GM12878 (cell line): ENCODE data around the gene PRORP. TPM values are rescaled to one million over a fixed set of nuclear protein-coding genes. Genes with fewer than 3 reads are reported as not detected.

Experiments used
- ATAC-seq: fragments of 200-7000 bp; cut with Tn5 transposase; 3 replicates; pipeline ENCODE4 v1.9.1; 2020; ENCODE audit warnings: mild to moderate bottlenecking, moderate library complexity
- BruUV-seq: library from RNA; stranded (reverse); fragments of 400-500 nt; replicated peaks from 2 replicates; lab custom pipeline; 2021; lab: Mats Ljungman, UMichigan
- CTCF ChIA-PET: fragments of 300-600 bp; sonication (Branson Sonifier 250); formaldehyde crosslinking; extraction: SDS; loops from one replicate; lab custom pipeline; 2021; ENCODE audit warnings: inconsistent platforms; lab: Yijun Ruan, JAX
- POLR2A ChIA-PET: fragments of 350-600 bp; formaldehyde crosslinking; extraction: SDS; loops from one replicate; lab custom pipeline; 2021; ENCODE audit warnings: inconsistent platforms; lab: Charles Lee
- RAD21 ChIA-PET: fragments of 300-600 bp; sonication (Branson Sonifier 250); formaldehyde crosslinking; loops from one replicate; lab custom pipeline; 2023; ENCODE audit warnings: antibody characterized with exemption; ENCODE audit not compliant: unreplicated experiment; lab: Charles Lee
- SMC1A ChIA-PET: fragments of 300-600 bp; sonication (Branson Sonifier 250); formaldehyde crosslinking; loops from one replicate; lab custom pipeline; 2023; ENCODE audit not compliant: unreplicated experiment, uncharacterized antibody; lab: Charles Lee
- DNase-seq: peaks from one replicate; pipeline ENCODE4 v3.0.0-alpha.2; 2011; ENCODE audit warnings: low read depth, low spot score
- FAIRE-seq: peaks from 3 replicates; lab custom pipeline; 2011; peaks lifted over from hg19 to GRCh38; lab: Jason Lieb, UNC
- H2AFZ ChIP-seq: 2 replicates; pipeline ENCODE4 v1.6.0; 2011; ENCODE audit warnings: low read depth, low read length, control low read depth; ENCODE audit not compliant: control insufficient read depth
- H3K27ac ChIP-seq: 2 replicates; pipeline ENCODE4 v1.5.1; 2011; ENCODE audit warnings: control low read depth; ENCODE audit not compliant: control insufficient read depth, insufficient read depth
- H3K27me3 ChIP-seq, 2 experiments: replicated peaks in 1 of 2; 2 replicates each; pipeline versions ENCODE4 v1.6.0 to v1.6.1; 2011; ENCODE audit warnings: low read length in 1 of 2; ENCODE audit not compliant: control insufficient read depth in 2 of 2, insufficient read depth in 2 of 2
- H3K36me3 ChIP-seq, 2 experiments: 2 replicates each; pipeline ENCODE4 v1.5.1; 2011; ENCODE audit warnings: low read length in 1 of 2; ENCODE audit not compliant: control insufficient read depth in 2 of 2, insufficient read depth in 2 of 2
- H3K4me1 ChIP-seq: 2 replicates; pipeline ENCODE4 v1.6.1; 2011; ENCODE audit warnings: mild to moderate bottlenecking, low read length, moderate library complexity, mixed read lengths; ENCODE audit not compliant: control insufficient read depth, insufficient read depth
- H3K4me2 ChIP-seq: 2 replicates; pipeline ENCODE4 v1.6.0; 2011; ENCODE audit warnings: control low read depth; ENCODE audit not compliant: control insufficient read depth, insufficient read depth
- H3K4me3 ChIP-seq: fragments of 200-600 bp; sonication (generic); 2 replicates; pipeline ENCODE4 v1.5.1; 2016
- H3K79me2 ChIP-seq: 2 replicates; pipeline ENCODE4 v1.6.0; 2011; ENCODE audit warnings: low read length; ENCODE audit not compliant: control insufficient read depth, insufficient read depth
- H3K9ac ChIP-seq: 2 replicates; pipeline ENCODE4 v1.8.0; 2011; ENCODE audit warnings: low read length, control low read depth, mixed read lengths; ENCODE audit not compliant: control insufficient read depth, insufficient read depth
- H3K9me3 ChIP-seq: replicated peaks from 3 replicates; pipeline ENCODE4 v1.5.1; 2011; ENCODE audit warnings: mild to moderate bottlenecking, low read length; ENCODE audit not compliant: control insufficient read depth, insufficient read depth
- H4K20me1 ChIP-seq: 2 replicates; pipeline ENCODE4 v1.6.0; 2011; ENCODE audit not compliant: control insufficient read depth, insufficient read depth
- BMI1 ChIP-seq: fragments of 450-650 bp; IDR thresholded peaks from 2 replicates; pipeline ENCODE4 v1.6.1; 2016; ENCODE audit warnings: mild to moderate bottlenecking, moderate library complexity, borderline replicate concordance
- DPF2 ChIP-seq: fragments of 450-650 bp; IDR thresholded peaks from 2 replicates; pipeline ENCODE4 v1.6.1; 2017; ENCODE audit warnings: mild to moderate bottlenecking
- E2F8 ChIP-seq: fragments of 450-650 bp; IDR thresholded peaks from 2 replicates; pipeline ENCODE4 v1.6.1; 2018; ENCODE audit warnings: mild to moderate bottlenecking, low read depth, moderate library complexity; ENCODE audit not compliant: partially characterized antibody
- HDGF ChIP-seq: fragments of 450-650 bp; IDR thresholded peaks from 2 replicates; pipeline ENCODE4 v1.6.1; 2016; ENCODE audit warnings: antibody characterized with exemption
- IRF3 ChIP-seq: fragments of 450-650 bp; IDR thresholded peaks from 2 replicates; pipeline ENCODE4 v1.6.1; 2014; ENCODE audit warnings: mild to moderate bottlenecking
- JUNB ChIP-seq: IDR thresholded peaks from 2 replicates; pipeline ENCODE4 v1.6.1; 2016; ENCODE audit warnings: antibody characterized with exemption, mild to moderate bottlenecking
- KDM1A ChIP-seq: fragments of 200-600 bp; sonication (generic); IDR thresholded peaks from 2 replicates; pipeline ENCODE4 v1.6.1; 2016; ENCODE audit warnings: borderline replicate concordance
- NRF1 ChIP-seq: conservative IDR thresholded peaks from 2 replicates; pipeline ENCODE4 v1.6.1; 2011; ENCODE audit warnings: mild to moderate bottlenecking, low read depth, low read length, improper control_type of control experiment
- PBX3 ChIP-seq: IDR thresholded peaks from 2 replicates; pipeline ENCODE4 v1.6.1; 2011; ENCODE audit warnings: mild to moderate bottlenecking, low read depth, low read length, moderate library complexity; ENCODE audit not compliant: insufficient replicate concordance
- POLR2AphosphoS2 ChIP-seq: IDR thresholded peaks from 2 replicates; pipeline ENCODE4 v1.6.1; 2011; ENCODE audit warnings: low read depth, mild to moderate bottlenecking, low read length, improper control_type of control experiment, moderate library complexity
- POLR2AphosphoS5 ChIP-seq: IDR thresholded peaks from 2 replicates; pipeline ENCODE4 v1.6.1; 2011; ENCODE audit warnings: mild to moderate bottlenecking, low read length, inconsistent platforms
- RAD51 ChIP-seq: fragments of 450-650 bp; IDR thresholded peaks from 2 replicates; pipeline ENCODE4 v1.6.1; 2016; ENCODE audit warnings: moderate library complexity, mild to moderate bottlenecking, inconsistent platforms
- ZBTB40 ChIP-seq: fragments of 450-650 bp; IDR thresholded peaks from 2 replicates; pipeline ENCODE4 v1.6.1; 2016; ENCODE audit warnings: mild to moderate bottlenecking, moderate library complexity, borderline replicate concordance
- WGBS: methylation state at CpG from one replicate; pipeline ENCODE4 v1.1.6; 2016; ENCODE audit warnings: low lambda C conversion rate; ENCODE audit not compliant: insufficient replicate concordance, insufficient coverage; ENCODE audit errors: missing lambda C conversion rate; 5-methylcytosine and 5-hydroxymethylcytosine counted together
- in situ Hi-C: fragments of 300-500 bp; cut with MboI; formaldehyde crosslinking; loops from 9 replicates; pipeline ENCODE4 v1.14.3; 2018; ENCODE audit warnings: mixed read lengths
- intact Hi-C: fragments of 100-400 bp; cut with micrococcal nuclease; formaldehyde crosslinking; loops from one replicate; pipeline ENCODE4 v1.14.2; 2022; ENCODE audit not compliant: unreplicated experiment
- polyA plus RNA-seq, 11 experiments: library from polyadenylated mRNA; depleted of rRNA in 4 of 11; unstranded in 6 of 11; stranded (reverse) in 5 of 11; fragments of >200 nt; fragmentation: Nextera tagmentation in 4 of 11; fragmentation: Illumina TruSeq in 1 of 11; extraction: Ambion mirVana in 4 of 11; extraction: Trizol in 1 of 11; gene quantifications; 1 replicate in 1 of 11; 2 replicates in 10 of 11; pipeline versions ENCODE4 v1.2.1 to v1.2.3, GENCODE V29; 2011 to 2016; ENCODE audit warnings: inconsistent platforms in 2 of 11, missing spikeins in 2 of 11, low read depth in 1 of 11
- total RNA-seq, 4 experiments: library from RNA; depleted of rRNA in 3 of 4; stranded (reverse); fragments of >200 nt in 3 of 4; fragmentation: Illumina TruSeq in 1 of 4; extraction: Trizol in 1 of 4; gene quantifications; 2 replicates each; pipeline versions ENCODE4 v1.2.1 to v1.2.3, GENCODE V29; 2013 to 2021

The PRORP gene
- total and polyA plus RNA-seq, 10 of the 15 experiments (the other 5 are each of a cell fraction or from before 2014, with no cell fraction given), result 38.8 to 61.3 (median 46.7) TPM

- no peak for TF ChIP-seq IRF3
- TF ChIP-seq POLR2AphosphoS2, result no peak
- TF ChIP-seq, all 136 proteins: peak for 0
Observed at GRCh38 chr14:35163384-35163783, 41.0 kb downstream of the PRORP start (continued).

- H3K4me2 ChIP-seq, result no peak overlapping the region
- intact Hi-C loops, result loop anchor here (5.0 kb wide), 1 partner anchor 127 kb away; the partner anchor contains the start of gene PSMA6
- no peak for DNase-seq
- ChIA-PET CTCF (no interaction called here), SMC1A (interaction anchor here (0.6 to 1.5 kb wide), 2 partner anchors 10 to 241 kb away, joined by 3 read pairs; no protein-coding TSS in a partner anchor), POLR2A (no interaction called here), RAD21 (interaction anchor here (1.6 kb wide), 1 partner anchor 251 kb away, joined by 5 read pairs; no protein-coding TSS in a partner anchor)
- peaks cover 1% of the 10 kb centered on the region; the same call in 1 of the 2 replicates for H3K79me2 ChIP-seq
- H3K36me3 ChIP-seq, result 0 out of 4 replicates have a peak, but pooled peaks cover 0 to 5% of the 10 kb centered on the region in 2 experiments
- no peak overlapping the region for H3K9ac ChIP-seq
- H3K9me3 ChIP-seq, result peaks cover 3% of the 10 kb centered on the region; the same call in 1 of the 3 replicates
- no peak overlapping the region for H3K27ac ChIP-seq
- no peaks in the 10 kb centered on the region for H3K27me3 ChIP-seq
- no peak overlapping the region for H3K4me3 ChIP-seq
- TF ChIP-seq NRF1, result no peak
- TF ChIP-seq KDM1A, result no peak
- no peak for TF ChIP-seq ZBTB40
- TF ChIP-seq PBX3, result no peak
- no peak for TF ChIP-seq JUNB
- no peak for TF ChIP-seq HDGF
- TF ChIP-seq E2F8, result no peak
- TF ChIP-seq POLR2AphosphoS5, result no peak
- no peak for TF ChIP-seq DPF2
- TF ChIP-seq RAD51, result no peak
- no peak for TF ChIP-seq BMI1
- FAIRE-seq, result no peak
- WGBS, result 76% methylated on average over 5 of the region's 5 CpGs
- in situ Hi-C loops, result no loop called here
- H3K4me1 ChIP-seq, result peaks cover 8% of the 10 kb centered on the region
- no peaks in the 10 kb centered on the region for H4K20me1 ChIP-seq
- no TSS peak for BruUV-seq
- no peak for ATAC-seq
- H2AFZ ChIP-seq, result no peak overlapping the region
Observed at GRCh38 chr14:35164849-35165248, 42.5 kb downstream of the PRORP start.
